HG02852 (cell line): ENCODE results near the gene GFRA4.
"Not testable (repeated sequence)": the region's sequence is repeated elsewhere in the genome, so short reads cannot be mapped to it uniquely, and the experiment has no call there.

Experiments used
- ATAC-seq: cut with Tn5 transposase; IDR thresholded peaks from one replicate; pipeline ENCODE4 v1.9.1; 2021; ENCODE audit warnings: mild to moderate bottlenecking, moderate library complexity; ENCODE audit not compliant: unreplicated experiment

GFRA4 gene

DNA sequence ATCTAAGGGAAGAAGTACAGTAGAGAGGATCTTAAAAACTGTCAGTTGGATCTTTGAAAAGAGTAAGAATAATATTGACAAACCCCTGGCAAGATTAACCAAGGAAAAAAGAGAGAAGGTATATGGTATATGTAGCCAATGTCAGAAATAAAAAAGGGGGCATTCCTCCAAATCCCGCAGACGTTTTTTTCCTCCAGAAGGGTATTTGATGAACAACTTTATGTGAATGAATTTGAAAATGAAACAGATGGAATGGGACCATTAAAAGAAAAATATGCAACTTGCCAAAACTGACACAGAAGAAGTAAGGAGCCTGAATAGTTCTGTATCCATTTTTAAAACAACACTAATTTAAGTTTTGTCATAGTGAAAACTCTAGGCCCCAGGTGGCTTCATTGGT, 35.7 kb downstream of the GFRA4 start:
- no peak for ATAC-seq

DNA sequence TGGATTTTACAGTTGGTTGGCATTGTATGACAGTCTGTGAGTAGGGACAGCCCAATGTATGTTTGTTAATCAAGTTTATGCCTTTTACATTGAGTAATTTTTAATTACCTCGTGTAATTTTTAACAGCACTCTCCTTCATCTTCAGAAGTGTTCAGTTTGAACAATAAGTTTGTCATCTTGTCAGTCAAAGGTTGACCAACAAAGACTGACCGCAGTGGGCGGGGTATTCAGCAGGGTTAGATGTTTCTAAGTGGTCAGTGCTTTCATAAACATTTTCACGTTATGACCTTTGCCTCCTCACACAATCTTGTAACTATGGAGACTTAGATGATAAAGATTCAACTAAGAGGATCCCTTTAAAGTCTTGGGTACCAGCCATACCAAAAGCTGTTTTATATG, 40.8 kb downstream of the GFRA4 start:
- no peak for ATAC-seq

DNA sequence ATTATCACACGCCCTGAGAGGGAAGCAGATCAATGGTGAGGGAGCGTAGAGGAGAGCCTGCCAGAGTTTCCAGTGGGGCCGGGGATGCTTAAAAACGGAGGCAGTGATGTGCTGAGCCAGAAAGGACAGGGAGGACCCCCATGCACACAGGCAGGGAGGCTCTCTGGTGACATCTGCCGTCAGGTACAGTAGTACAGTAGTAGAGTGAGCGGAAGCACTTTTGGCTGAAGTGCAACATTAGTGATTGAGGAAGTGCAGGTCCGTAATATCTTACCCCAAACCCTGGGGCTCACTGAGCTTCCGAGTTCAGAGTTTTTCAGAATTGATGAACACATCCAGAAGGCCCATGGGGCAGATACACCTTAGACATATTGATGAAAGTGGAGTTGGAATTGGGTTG, 42.1 kb downstream of the GFRA4 start:
- ATAC-seq: no peak

DNA sequence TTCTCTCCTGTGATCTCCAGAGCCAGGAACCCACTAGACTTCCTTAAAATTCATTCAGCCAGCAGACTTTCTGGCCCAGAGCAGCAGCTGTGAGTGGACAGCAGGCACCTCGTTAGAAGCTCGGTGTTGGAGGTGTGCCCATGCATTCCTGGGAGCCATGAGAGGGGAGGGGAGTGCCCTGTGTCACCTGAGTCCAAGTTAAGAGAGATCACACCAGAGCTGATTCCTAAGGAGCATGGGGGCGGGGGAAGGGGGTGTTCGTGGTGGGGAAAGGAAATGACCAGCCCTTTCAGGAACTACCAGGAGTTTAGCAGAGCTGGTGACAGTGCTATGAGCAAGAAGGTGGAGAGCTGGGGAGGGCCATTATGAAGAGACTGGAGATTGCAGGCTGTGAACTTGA, 46.9 kb downstream of the GFRA4 start:
- ATAC-seq: no peak

DNA sequence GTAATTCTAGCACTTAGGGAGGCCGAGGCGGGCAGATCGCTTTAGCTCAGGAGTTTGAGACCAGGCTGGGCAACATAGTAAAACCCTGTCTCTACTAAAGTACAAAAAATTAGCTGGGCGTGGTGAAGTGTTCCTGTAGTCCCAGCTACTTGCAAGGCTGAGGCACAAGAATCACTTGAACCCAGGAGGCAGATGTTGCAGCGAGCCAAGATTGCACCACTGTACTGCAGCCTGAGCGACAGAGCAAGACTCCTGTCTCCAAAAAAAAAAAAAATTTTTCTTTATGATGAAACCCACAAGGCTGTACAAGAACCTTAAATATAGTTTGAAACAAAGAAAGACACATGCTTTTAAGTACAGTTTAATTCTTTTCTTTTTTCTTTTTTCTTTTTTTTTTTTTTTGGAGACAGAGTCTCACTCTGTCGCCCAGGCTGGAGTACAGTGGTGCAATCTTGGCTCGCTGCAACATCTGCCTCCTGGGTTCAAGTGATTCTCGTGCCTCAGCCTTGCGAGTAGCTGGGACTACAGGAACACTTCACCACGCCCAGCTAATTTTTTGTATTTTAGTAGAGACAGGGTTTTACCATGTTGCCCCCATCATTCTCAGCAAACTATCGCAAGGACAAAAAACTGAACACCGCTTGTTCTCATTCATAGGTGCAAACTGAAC, 47.9 kb downstream of the GFRA4 start:
- ATAC-seq: not testable (repeated sequence)

DNA sequence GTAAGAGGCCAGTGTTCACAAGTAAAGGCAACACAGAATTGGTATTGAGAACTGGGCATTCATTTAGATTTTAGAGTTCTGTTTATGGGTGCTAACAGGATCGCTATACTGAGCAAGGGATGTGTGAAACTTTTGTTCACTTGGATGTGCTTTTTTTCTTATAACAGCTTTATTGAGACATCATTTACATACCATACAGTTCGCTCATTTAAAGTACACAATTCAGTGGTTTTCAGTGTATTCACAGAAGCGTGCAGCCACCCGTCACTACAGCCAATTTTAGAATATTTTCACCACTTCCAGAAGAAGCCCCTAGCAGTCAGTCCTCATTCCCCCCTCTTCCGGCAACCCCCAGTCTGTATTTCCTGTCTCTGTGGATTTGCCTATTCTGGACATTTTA, 48.7 kb downstream of the GFRA4 start:
- ATAC-seq: no peak

DNA sequence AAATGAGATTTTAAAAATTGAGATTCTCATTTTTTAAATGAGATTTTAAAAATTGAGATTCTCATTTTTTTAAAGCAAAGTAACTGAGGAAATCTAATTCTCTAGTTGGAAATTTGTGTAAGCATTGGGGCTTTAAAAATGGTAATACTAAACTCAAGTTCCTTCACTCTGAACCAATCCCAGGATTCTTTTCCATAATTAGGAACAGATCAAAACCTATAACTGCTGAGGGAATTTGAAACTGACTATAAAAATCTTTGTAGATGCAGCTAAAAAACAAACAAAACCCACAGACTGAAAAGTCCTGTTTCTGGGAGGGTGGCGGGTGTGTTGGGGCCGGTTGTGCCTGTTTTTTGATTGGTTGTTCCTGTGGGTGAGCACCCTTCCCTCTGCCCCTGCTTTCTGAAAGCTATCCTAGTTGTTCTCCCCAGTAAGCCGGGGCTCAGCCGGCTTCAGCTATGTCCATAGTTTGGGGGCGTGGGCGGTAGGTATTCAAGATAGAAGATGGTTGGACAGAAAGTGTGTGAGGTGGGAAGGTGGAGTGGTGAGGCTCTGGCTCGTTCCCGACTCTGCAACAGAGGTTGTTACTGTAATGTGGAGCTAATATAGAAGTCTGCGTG, 49.3 kb downstream of the GFRA4 start:
- ATAC-seq: no peak

DNA sequence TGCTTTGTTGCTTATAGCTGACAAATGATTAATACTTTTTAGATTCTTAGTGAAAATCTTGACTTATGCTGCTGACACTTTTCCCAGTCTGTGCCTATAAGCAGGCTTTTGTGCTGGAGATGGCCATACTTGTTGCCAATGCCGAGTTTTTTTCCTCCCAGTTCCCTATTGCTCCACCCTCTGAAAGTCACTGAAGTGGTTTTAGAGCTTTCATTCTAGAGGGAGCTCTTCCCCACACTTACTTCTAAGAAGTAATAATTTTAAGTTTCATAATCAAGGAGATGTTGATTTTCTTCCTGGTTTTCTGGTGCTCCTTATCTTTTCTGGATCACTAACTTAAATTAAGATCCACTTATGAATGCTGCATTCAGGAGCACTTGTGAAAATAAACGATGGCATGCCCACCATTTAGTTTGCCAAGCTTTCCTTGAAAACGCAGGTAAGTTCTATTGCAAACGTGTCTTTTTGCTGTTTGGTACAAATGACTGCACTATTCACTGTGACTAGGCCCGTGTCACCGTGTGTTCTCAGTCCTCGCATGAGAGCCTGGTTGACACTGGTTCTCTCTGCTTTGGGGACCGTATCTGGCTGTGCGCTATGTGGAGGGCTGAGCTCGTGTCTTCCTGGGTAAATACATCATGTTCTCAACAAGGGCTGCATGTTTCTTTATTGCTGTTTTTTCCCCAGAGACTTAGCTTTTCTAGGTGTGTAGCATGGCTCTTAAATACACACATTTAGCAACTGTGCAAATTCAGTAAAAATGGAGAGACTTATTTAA, 50.2 kb downstream of the GFRA4 start:
- ATAC-seq: no peak

DNA sequence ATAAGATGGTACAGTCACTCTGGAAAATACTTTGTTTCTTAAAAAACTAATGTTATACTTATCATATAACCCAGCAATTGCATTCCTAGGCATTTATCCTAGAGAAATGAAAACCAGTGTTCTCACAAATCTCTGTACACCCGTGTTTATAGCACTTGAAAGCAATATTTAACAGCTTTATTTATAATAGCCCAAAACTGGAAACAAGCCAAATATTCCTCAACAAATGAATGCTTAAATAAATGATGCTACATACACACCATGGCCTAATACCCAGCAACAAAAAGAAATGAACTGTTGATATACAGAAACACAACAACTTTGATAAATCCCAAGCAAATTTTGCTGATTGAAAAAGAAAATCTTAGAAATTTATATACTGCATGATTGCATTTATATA, 51.3 kb downstream of the GFRA4 start:
- no peak for ATAC-seq
